ENCODE data around the gene ANAPC1. TPM values are rescaled to one million over a fixed set of nuclear protein-coding genes. Genes with fewer than 3 reads are reported as not detected.

The ANAPC1 gene
- total and polyA plus RNA-seq, 2 experiments from 2014 or later = 17.8 to 175 TPM

DNA sequence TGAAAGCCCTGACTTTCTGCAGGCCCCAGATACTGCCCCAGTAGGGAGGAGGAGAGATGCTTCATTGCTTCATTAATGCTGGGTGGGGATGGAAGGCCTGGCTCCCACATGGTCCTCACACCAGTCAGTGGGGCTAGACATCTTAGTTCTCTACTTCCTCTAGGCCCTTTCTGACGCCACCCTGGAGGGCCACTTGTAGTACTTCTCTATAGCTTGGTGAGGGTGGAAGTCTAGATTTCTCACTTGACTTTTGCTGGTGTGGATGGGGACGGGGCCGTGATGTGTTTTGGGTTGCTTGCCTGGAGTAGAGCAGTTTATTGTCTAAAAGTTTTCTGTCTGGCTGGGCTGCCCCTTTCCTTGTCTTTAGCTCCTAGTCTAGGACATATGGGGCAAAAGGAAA is 33.1 kb upstream of the ANAPC1 start (continued):
- TF ChIP-seq, protein P1, sequence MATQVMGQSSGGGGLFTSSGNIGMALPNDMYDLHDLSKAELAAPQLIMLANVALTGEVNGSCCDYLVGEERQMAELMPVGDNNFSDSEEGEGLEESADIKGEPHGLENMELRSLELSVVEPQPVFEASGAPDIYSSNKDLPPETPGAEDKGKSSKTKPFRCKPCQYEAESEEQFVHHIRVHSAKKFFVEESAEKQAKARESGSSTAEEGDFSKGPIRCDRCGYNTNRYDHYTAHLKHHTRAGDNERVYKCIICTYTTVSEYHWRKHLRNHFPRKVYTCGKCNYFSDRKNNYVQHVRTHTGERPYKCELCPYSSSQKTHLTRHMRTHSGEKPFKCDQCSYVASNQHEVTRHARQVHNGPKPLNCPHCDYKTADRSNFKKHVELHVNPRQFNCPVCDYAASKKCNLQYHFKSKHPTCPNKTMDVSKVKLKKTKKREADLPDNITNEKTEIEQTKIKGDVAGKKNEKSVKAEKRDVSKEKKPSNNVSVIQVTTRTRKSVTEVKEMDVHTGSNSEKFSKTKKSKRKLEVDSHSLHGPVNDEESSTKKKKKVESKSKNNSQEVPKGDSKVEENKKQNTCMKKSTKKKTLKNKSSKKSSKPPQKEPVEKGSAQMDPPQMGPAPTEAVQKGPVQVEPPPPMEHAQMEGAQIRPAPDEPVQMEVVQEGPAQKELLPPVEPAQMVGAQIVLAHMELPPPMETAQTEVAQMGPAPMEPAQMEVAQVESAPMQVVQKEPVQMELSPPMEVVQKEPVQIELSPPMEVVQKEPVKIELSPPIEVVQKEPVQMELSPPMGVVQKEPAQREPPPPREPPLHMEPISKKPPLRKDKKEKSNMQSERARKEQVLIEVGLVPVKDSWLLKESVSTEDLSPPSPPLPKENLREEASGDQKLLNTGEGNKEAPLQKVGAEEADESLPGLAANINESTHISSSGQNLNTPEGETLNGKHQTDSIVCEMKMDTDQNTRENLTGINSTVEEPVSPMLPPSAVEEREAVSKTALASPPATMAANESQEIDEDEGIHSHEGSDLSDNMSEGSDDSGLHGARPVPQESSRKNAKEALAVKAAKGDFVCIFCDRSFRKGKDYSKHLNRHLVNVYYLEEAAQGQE (IDR thresholded peaks at IDR 0.05; ENCODE audit: unreplicated experiment) = no peak
- TF ChIP-seq NANOG (IDR thresholded peaks at IDR 0.05; ENCODE audit: borderline replicate concordance) (no peak), JUNB (IDR thresholded peaks at IDR 0.05; ENCODE audit: unreplicated experiment) (no peak), EZH2 (IDR thresholded peaks at IDR 0.05; ENCODE audit: low read depth, unreplicated experiment) (no peak), POLR2AphosphoS5 (IDR thresholded peaks at IDR 0.05; ENCODE audit: low read depth) (no peak), ETS1 (IDR thresholded peaks at IDR 0.05) (no peak), EZH2phosphoT487 (IDR thresholded peaks at IDR 0.05; ENCODE audit: unreplicated experiment) (no peak), STAT1 (IDR thresholded peaks at IDR 0.05; ENCODE audit: unreplicated experiment) (no peak)

- no peak for ATAC-seq
- Histone ChIP-seq H3K27me3 (ENCODE audit: insufficient read depth) (no peaks in the 10 kb centered on the region), H3K9me2 (ENCODE audit: insufficient read depth) (no peaks in the 10 kb centered on the region), H4K20me1 (replicated peaks; ENCODE audit: insufficient read depth) (no peaks in the 10 kb centered on the region; the same call in 1 of the 2 replicates), H3K4me2 (no peak overlapping the region), H3K36me3 (ENCODE audit: insufficient read depth) (no peaks in the 10 kb centered on the region), H3K4me3 (no peak overlapping the region), H2AFZ (no peak overlapping the region), H3K79me2 (replicated peaks; ENCODE audit: insufficient read depth) (0 out of 2 replicates have a peak, but pooled peaks cover 5% of the 10 kb centered on the region), H3K27ac (ENCODE audit: low read depth) (no peak overlapping the region), H3F3A (replicated peaks; ENCODE audit: low read depth) (no peaks in the 10 kb centered on the region), H3K4me1 (ENCODE audit: insufficient read depth) (peaks cover 3% of the 10 kb centered on the region; the same call in 1 of the 2 replicates)
- no peak for DNase-seq (ENCODE audit: low spot score)
- Mint-ChIP-seq H3K36me3 (ENCODE audit: low read depth) (no peaks in the 10 kb centered on the region), H3K9me3 (no peaks in the 10 kb centered on the region), H3K4me3 (no peak overlapping the region), H3K4me1 (peaks cover 11% of the 10 kb centered on the region), H3K27me3 (ENCODE audit: insufficient read depth, low read depth, poor library complexity) (peaks cover 4% of the 10 kb centered on the region), H3K27ac (no peak overlapping the region)
- no peak for TF ChIP-seq ETS1 (IDR thresholded peaks at IDR 0.05)
- no peak for TF ChIP-seq STAT1 (IDR thresholded peaks at IDR 0.05; ENCODE audit: unreplicated experiment)
- TF ChIP-seq ZNF114 (CRISPR knock-in tag; IDR thresholded peaks at IDR 0.05) = no peak
- no peak for TF ChIP-seq JUNB (IDR thresholded peaks at IDR 0.05; ENCODE audit: unreplicated experiment)
- no peak for TF ChIP-seq ZNF331 (CRISPR knock-in tag; IDR thresholded peaks at IDR 0.05; ENCODE audit: low read depth)
- TF ChIP-seq, protein P2, sequence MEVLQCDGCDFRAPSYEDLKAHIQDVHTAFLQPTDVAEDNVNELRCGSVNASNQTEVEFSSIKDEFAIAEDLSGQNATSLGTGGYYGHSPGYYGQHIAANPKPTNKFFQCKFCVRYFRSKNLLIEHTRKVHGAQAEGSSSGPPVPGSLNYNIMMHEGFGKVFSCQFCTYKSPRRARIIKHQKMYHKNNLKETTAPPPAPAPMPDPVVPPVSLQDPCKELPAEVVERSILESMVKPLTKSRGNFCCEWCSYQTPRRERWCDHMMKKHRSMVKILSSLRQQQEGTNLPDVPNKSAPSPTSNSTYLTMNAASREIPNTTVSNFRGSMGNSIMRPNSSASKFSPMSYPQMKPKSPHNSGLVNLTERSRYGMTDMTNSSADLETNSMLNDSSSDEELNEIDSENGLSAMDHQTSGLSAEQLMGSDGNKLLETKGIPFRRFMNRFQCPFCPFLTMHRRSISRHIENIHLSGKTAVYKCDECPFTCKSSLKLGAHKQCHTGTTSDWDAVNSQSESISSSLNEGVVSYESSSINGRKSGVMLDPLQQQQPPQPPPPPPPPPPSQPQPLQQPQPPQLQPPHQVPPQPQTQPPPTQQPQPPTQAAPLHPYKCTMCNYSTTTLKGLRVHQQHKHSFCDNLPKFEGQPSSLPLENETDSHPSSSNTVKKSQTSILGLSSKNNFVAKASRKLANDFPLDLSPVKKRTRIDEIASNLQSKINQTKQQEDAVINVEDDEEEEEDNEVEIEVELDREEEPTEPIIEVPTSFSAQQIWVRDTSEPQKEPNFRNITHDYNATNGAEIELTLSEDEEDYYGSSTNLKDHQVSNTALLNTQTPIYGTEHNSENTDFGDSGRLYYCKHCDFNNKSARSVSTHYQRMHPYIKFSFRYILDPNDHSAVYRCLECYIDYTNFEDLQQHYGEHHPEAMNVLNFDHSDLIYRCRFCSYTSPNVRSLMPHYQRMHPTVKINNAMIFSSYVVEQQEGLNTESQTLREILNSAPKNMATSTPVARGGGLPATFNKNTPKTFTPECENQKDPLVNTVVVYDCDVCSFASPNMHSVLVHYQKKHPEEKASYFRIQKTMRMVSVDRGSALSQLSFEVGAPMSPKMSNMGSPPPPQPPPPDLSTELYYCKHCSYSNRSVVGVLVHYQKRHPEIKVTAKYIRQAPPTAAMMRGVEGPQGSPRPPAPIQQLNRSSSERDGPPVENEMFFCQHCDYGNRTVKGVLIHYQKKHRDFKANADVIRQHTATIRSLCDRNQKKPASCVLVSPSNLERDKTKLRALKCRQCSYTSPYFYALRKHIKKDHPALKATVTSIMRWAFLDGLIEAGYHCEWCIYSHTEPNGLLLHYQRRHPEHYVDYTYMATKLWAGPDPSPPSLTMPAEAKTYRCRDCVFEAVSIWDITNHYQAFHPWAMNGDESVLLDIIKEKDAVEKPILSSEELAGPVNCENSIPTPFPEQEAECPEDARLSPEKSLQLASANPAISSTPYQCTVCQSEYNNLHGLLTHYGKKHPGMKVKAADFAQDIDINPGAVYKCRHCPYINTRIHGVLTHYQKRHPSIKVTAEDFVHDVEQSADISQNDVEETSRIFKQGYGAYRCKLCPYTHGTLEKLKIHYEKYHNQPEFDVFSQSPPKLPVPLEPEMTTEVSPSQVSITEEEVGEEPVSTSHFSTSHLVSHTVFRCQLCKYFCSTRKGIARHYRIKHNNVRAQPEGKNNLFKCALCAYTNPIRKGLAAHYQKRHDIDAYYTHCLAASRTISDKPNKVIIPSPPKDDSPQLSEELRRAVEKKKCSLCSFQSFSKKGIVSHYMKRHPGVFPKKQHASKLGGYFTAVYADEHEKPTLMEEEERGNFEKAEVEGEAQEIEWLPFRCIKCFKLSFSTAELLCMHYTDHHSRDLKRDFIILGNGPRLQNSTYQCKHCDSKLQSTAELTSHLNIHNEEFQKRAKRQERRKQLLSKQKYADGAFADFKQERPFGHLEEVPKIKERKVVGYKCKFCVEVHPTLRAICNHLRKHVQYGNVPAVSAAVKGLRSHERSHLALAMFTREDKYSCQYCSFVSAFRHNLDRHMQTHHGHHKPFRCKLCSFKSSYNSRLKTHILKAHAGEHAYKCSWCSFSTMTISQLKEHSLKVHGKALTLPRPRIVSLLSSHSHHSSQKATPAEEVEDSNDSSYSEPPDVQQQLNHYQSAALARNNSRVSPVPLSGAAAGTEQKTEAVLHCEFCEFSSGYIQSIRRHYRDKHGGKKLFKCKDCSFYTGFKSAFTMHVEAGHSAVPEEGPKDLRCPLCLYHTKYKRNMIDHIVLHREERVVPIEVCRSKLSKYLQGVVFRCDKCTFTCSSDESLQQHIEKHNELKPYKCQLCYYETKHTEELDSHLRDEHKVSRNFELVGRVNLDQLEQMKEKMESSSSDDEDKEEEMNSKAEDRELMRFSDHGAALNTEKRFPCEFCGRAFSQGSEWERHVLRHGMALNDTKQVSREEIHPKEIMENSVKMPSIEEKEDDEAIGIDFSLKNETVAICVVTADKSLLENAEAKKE (CRISPR knock-in tag; IDR thresholded peaks at IDR 0.05) = no peak
- no peak for TF ChIP-seq NANOG (IDR thresholded peaks at IDR 0.05; ENCODE audit: borderline replicate concordance)
Observed at GRCh38 chr2:111912547-111912946, 28.6 kb upstream of the ANAPC1 start.
